Stimulated activated CD8-positive, alpha-beta memory T cell treated with anti-CD3 and anti-CD28 coated beads, Interleukin-7, amount 100 ng/mL, for 48 hours (primary cell): Measurements from ENCODE around the gene NANOS1.
A peak's percentile ranks its signal among the peaks of the same experiment; 100 is the strongest.

Source experiments
- DNase-seq, 2 donors: peaks; one replicate each; pipeline ENCODE4 v3.0.0-alpha.2; 2020; ENCODE audit warnings: low read depth in 1 of 2; ENCODE audit errors: extremely low read depth in 1 of 2

The NANOS1 gene, protein sequence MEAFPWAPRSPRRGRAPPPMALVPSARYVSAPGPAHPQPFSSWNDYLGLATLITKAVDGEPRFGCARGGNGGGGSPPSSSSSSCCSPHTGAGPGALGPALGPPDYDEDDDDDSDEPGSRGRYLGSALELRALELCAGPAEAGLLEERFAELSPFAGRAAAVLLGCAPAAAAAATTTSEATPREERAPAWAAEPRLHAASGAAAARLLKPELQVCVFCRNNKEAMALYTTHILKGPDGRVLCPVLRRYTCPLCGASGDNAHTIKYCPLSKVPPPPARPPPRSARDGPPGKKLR

DNA sequence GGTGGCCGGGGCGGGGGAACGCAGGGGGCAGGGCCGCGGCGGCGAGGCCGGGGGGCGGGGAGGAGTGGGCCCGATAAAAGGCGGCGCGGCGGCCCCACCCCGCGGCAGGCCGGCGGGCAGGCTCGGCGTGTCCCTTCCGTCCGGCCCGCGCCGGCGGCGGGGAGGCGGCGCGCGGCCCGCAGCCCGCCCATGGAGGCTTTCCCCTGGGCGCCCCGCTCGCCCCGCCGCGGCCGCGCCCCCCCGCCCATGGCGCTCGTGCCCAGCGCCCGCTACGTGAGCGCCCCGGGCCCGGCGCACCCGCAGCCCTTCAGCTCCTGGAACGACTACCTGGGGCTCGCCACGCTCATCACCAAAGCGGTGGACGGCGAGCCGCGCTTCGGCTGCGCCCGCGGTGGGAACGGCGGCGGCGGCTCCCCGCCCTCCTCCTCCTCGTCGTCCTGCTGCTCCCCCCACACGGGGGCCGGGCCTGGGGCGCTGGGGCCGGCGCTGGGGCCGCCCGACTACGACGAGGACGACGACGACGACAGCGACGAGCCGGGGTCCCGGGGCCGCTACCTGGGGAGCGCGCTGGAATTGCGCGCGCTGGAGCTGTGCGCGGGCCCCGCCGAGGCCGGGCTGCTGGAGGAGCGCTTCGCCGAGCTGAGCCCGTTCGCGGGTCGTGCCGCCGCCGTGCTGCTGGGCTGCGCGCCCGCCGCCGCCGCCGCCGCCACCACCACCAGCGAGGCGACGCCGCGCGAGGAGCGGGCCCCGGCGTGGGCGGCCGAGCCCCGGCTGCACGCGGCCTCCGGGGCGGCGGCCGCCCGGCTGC lies at the start of gene NANOS1:
TSS of gene NANOS1 (plus strand) at position 102 of the 808 bp plus-strand sequence. CDS start at position 190, 88 bp downstream.
- peak in 1 of 2 donors; percentile 11 for DNase-seq

DNA sequence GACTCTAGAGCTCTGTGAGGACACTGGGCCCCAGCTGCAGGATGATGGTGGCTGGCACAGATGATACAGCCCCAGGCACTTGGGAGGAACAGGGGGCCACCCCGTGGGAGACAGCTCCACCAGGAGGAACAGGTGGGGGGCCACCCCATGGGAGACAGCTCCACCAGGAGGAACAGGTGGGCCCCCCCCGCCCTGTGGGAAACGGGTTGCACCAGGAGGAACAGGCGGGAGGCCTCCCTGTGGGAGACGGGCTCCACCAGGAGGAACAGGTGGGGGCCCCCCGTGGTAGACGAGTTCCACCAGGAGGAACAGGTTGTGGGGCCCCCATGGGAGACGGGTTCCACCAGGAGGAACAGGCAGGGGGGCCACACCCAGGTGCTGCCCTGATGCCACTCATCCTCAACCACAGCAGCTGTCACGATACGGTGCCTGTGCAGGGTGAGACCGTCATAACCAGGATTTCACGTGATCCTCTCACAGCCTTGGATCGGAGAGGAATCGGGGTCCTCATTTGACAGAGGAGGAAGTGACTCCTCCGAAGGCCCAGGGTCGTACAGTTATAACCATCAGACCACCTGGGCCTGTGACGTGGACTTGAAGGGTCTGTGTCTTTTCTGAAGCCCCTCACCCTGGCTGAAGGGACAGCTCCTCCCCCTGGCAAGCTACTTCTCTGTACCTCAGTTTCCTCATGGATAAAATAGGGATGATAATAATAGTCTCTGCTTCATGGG lies 49.2 kb upstream of the NANOS1 start:
- DNase-seq = no peak

DNA sequence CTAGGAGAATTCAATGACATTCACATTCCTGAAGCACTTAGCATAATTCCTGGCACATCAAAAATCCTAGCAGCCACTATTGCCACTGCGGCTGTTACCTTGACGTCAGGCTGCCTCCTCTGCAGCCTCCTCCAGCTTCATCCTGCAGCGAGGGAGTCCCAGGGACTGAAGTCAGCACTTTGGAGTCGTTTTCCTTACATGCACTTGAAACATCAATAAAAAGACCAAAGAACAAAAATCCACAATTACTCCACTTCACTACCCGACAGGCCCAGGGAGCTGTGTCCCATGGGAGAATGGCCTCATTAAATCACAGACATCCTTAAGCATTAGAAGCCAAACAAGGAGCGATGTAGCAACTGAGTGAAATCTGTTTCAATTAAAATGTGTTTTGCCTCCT lies 48.6 kb upstream of the NANOS1 start:
- no peak for DNase-seq

DNA sequence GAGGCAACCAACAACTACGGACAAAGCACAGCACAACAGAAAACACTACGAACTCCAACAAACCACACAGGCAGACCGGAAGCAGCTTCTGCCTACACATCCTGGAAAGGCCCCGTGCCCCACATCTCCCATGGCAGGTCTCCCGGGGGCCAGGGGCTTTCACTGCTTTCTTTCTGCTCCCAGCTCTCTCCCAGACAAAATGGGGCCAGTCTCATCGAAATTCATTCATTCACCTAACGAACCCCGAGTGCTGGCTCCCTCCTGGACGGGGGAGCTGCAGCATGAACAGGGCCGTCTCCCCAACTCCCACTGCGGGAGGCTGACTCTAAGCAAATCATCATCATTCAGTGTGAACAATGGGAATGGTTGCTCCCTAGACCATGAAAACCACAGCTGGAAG lies 47.6 kb upstream of the NANOS1 start:
- DNase-seq = no peak

DNA sequence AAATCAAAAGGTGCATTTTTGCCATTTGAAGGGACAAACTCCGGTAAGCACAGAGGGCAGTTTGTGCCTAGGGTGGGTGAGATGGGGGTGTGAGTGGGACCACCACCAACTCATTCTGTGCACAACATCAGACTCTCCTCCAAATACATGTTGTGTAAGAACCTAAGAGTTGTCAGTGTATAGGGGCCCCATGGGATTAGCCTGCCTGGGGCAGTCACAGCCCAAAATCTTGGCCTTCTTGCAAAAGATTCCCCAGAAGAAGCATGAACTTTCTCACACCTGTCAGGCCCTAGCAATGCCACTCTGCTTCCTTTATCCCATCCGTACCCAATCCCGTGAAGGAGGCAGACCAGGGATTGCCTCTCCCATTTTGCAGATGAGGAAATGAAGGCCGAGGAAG lies 47.1 kb upstream of the NANOS1 start:
- DNase-seq = no peak

DNA sequence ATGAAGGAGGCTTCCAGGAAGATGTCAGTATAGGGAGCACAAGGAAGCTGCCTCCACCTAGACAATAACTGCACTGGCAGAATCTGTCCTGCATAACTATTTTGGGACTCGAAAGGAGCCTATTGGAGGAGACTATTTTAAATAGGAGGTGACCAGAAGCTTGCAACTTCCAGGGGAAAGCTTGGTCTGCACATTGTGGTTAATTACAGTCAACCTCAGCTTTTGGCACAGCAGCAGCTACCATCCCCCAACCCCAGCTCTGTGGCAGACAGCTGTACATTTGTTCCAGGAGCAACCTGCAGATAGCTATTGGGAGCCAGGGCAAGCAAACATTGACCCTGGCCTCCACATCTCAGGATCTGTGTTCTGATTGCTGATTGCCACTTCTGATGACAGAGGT lies 46.3 kb upstream of the NANOS1 start:
- no peak for DNase-seq

DNA sequence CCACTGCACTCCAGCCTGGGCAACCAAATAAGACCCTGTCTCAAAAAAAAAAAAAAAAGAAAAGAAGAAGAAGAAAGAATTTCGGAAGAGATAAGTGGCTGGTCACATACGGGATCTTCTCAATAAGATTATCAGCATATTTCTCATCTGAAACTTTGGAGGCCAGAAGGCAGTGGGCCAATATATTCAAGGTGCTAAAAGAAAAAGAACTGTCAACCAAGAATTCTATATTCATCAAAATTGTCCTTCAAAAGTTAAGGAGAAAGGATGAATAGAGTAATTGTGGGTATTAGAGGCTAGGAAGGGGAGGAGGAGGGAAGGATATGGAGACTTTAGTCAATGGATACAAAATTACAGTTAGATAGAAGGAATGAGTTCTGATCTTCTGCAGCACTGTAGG lies 43.9 kb upstream of the NANOS1 start:
- no peak for DNase-seq

DNA sequence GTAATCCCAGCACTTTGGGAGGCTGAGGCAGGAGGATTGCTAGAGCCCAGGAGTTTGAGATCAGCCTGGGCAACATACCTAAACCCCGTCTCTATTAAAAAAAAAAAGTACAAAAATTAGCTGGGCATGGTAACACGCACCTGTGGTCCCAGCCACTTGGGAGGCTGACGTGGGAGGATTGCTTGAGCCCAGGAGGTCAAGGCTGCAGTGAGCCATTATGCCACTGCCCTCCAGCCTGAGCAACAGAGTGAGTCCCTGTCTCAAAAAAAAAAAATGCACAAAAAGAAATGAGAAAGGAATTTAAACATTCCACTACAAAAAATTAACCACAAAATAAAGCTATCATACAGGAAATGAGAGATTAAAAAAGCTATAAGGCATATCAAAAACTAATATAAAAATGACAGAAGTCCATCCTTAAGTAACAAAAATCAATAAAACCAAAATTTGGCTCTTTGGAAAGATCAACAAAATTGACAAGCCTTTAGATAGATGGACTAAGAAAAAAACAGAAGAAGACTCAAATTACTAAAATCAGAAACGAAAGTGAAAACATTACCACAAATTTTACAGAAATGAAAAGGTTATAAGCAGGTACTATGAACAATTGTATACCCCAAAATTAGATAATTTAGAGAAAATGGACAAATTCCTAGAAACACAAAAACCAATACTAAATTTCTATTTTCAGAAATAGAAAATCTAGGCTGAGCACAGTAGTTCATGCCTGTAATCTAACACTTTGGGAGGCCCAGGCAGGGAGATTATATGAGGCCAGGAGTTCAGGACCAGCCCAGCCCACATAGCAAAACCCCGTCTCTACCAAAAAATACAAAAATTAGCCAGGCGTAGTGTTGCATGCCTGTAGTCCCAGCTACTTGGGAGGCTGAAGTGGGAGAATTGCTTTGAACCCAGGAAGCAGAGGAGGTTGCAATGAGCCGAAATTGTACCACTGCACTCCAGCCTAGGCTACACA lies 42.4 kb upstream of the NANOS1 start:
- no peak for DNase-seq

DNA sequence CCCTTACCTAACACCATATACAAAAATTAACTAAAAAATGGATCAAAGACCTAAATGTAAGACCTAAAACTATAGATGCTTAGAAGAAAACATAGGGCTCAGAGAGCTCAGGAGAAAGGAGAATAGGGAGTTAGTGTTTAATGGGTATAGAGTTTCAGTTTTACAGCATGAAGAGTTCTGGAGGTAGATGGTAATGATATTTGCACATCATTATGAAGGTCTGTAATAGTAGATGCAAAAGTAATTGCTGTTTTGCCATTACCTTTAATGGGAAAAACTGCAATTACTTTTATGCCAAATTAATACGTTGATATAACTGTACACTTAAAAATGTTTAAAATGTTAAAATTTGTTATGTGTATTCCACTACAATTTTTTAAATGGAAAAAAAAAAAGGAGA lies 39.2 kb upstream of the NANOS1 start:
- DNase-seq = no peak

DNA sequence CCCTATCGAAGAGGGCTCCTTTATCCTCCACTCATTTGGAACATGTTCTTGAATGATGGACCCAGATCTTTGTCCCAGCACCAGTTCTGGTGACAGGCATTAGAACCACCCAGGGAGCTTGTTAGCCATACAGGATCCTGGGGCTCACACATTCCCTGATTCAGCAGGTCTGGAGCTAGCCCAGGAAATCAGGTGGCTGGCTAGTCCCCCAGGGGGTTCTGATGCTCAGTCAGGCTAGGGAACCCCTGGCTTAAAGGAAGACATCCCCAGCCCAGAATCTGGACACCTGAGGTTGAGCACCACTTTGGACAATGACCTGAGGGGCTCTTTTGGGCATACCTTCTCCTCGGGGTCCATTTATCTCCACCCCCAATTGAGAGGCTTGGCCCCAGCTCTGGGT lies 37.0 kb upstream of the NANOS1 start:
- no peak for DNase-seq

DNA sequence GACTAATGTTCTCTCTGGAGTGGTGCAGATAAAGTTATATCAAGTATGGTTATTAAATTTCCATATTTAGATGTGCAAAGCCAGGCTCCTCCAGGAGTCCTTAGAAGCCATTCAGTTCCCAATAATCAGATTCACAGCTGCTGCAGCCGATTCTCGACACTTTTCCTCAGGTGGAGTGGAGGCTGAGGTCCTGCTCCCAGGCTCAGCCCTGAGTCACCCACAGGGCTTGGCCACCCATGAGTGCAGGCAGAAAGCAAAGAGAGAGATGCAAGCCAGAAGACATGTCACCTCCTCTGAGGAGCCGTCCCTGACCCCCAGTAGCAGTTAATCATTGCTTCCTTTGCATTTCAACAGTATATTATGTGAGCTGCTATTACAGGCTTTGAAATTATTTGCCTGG lies 36.3 kb upstream of the NANOS1 start:
- no peak for DNase-seq

DNA sequence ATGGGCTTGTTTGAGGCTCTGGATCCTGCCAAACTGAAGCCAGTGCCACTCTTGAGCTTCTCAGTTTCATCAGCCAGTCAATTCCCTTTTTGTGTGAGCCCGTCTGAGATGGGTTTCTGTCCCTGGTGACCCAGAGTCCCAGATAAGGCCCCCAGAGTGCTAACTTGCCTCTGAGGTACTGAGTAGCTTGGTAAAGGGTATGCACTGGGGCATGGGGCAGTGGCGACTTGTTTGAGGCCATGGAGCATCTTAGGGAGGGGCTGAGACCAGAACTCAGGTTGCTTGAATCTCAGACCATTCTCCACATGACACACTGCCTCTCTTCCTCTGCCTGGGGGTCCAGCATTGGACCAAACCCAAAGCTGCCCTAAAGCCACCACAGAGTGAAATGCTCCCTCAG lies 35.2 kb upstream of the NANOS1 start:
- DNase-seq = no peak

DNA sequence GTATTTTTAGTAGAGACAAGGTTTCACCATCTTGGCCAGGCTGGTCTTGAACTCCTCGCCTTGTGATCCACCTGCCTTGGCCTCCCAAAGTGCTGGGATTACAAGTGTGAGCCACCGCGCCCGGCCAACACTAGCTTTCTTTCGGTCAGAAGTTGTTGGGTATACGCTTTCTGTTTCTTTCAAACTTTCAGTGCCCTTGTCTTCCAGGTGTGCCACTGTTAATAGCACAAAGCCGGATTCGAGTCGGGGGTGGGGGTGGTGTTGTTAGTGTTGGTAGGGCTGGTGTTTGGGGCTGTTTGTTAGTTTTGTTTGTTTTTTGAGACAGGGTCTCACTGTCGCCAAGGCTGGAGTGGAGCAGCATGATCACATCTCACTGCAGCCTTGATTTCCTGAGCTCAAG lies 33.8 kb upstream of the NANOS1 start:
- no peak for DNase-seq

DNA sequence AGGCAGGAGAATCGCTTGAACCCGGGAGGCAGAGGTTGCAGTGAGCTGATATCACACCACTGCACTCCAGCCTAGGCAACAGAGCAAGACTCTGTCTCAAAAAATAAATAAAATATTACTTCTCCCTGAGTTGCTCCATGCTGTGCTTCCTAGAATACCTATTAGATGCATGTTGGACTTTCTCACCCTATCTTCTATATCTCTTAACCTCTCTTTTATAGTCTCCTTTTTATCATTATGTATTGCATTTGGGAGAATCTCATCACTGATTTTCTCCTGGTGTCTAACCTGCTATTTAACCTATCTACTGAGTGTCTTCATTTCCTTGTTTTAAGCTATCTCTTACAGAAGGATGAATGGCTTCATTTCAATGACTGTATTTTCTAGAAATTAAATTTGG lies 32.1 kb upstream of the NANOS1 start:
- no peak for DNase-seq

DNA sequence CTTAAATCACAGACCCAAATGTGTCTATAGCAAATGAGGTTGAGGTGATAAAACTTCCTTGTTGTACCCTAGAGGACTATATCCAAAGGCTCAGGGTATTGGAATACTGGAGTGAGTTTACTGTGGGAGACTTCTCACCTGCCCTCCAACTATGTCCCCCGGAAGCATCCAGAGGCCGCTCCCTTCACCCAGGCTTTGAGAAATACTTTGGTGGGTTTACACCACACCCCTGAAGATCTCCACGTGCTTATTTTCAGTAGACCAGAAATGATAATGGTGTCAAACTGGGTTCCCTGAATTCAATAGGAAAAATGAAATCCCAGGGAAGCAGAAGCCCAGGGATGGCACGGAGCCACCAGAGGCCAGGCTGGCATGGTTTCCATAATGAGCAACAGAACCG lies 31.3 kb upstream of the NANOS1 start:
- no peak for DNase-seq

DNA sequence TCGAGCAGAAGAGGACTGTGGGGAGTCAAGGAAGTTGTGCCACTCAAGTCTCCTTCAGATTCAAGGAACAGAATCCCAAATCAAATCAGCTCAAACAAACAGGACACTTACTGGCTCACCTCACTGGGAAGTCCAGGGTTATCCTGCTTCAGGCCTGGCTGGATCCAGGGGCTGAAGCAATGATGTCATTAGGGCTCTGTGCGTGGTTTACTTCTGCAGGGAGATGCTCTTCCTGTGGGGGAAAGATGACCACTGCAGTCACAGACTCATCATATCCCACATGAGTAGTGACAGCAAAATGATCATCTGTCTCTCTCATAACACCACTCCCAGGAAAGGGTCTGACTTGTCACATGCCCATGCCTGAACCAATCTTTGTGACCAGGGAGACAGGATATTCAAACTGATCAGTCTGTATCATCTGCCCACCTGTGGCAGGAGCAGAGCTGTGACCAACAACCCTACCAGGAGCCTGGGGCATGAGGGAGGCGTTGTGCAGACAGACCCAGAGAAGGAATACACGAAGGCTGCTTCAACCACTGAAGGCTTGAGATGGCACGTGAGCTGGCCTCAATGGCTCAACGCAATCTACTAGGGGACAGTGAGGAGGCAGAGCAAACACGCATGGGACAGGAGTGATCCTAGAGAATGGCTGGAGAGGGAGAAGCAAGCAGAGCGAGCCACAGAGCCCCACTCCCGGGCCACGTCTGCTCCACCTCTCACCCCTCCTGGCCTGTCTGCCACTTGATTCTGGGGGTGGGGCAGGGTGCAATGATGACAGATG lies 27.6 kb upstream of the NANOS1 start:
- DNase-seq = no peak

DNA sequence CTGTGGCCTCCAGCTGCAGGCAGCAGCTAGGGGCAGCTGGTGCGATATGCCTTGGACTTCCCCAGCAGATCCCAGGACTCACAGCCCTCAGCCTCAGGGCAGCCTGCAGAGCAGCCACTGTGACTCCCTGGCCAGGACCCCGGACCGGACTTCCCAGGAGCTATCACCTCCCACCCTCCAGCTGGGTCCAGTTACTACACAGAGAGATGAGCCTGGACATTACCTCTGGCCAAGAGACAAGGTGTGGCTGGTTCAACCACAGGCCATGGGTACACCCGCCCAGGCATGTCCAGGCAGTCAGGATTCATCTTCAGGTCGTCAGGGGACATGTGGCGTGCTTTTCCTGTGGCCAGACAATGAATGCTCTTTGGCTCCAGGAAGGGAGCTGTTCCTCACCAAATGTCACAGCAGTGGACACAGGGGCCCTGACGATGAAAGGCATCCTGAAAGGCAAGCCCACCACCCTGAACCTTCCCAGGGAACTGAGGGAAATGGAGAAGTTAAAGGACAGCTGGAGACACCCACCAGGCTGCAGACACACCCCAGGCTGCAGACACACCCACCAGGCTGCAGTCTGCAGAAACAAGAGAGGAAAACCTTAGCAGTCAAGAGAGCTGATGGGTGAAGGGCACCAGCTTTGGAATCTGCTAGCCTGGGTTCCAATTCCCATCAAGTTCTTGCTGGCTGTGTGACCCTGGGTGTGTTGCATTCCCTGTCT lies 25.8 kb upstream of the NANOS1 start:
- DNase-seq = no peak

DNA sequence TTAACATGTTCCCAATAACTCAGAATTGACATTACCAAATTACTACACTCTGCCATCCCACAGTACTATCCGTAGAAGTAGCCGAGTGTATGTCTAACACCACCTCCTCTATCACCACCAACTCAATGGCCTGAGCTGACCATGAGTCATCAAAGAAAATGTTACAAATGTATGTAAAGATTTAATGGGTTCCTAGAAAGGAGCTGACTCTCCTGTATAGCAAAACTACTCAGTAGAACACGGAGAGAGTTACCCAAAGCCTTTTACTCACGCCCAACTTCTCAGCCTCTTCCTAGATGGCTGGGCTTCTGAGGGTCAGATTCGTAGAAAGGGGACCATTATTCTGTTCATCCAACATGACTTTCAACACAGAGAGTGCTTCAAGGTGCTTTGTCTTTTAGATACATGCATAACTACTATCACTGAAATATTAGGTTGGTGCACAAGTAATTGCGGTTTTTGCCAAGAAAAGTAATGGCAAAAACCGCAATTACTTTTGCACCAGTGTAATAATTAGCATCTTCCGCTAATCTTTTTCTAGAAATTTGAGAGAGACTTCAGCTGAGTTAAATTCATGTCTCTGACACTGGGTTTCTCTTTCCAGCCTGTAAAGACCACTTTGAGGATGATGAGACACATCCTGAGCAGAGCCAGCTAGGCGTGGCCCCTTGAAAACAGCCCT lies 24.0 kb upstream of the NANOS1 start:
- DNase-seq = no peak
